GM23248 (cell line): ENCODE data around the gene TMEM117. TPM values are rescaled to one million over a fixed set of nuclear protein-coding genes. Genes with fewer than 3 reads are reported as not detected.

Experiments used
- DNase-seq: peaks from one replicate; pipeline ENCODE4 v3.0.0-alpha.2; 2015
- H2AFZ ChIP-seq: fragments of 200-600 bp; sonication (generic); 2 replicates; pipeline ENCODE4 v1.6.1; 2016; ENCODE audit warnings: antibody characterized with exemption
- H3F3A ChIP-seq: fragments of 200-600 bp; sonication (generic); 2 replicates; pipeline ENCODE4 v1.6.1; 2016; ENCODE audit warnings: mild to moderate bottlenecking, antibody characterized with exemption, mixed run types; ENCODE audit not compliant: insufficient read depth
- H3K27ac ChIP-seq: fragments of 200-600 bp; sonication (generic); 2 replicates; pipeline ENCODE4 v1.5.1; 2016; ENCODE audit warnings: mild to moderate bottlenecking
- H3K27me3 ChIP-seq: fragments of 200-600 bp; sonication (generic); replicated peaks from 2 replicates; pipeline ENCODE4 v1.6.1; 2016; ENCODE audit warnings: mild to moderate bottlenecking; ENCODE audit not compliant: insufficient read depth
- H3K36me3 ChIP-seq: fragments of 200-600 bp; sonication (generic); 2 replicates; pipeline ENCODE4 v1.6.1; 2016; ENCODE audit warnings: low read depth, mild to moderate bottlenecking
- H3K4me1 ChIP-seq: fragments of 200-600 bp; sonication (generic); 2 replicates; pipeline ENCODE4 v1.6.1; 2016; ENCODE audit warnings: mild to moderate bottlenecking; ENCODE audit not compliant: insufficient read depth
- H3K4me2 ChIP-seq: fragments of 200-600 bp; sonication (generic); one replicate; pipeline ENCODE4 v1.6.1; 2016; ENCODE audit warnings: mild to moderate bottlenecking; ENCODE audit not compliant: unreplicated experiment
- H3K4me3 ChIP-seq: fragments of 200-600 bp; sonication (generic); 2 replicates; pipeline ENCODE4 v1.5.1; 2016; ENCODE audit warnings: mild to moderate bottlenecking
- H3K79me2 ChIP-seq: fragments of 200-600 bp; sonication (generic); 2 replicates; pipeline ENCODE4 v1.6.1; 2016; ENCODE audit warnings: mild to moderate bottlenecking; ENCODE audit not compliant: insufficient read depth
- H3K9ac ChIP-seq: fragments of 200-600 bp; sonication (generic); 2 replicates; pipeline ENCODE4 v1.6.1; 2016; ENCODE audit warnings: mild to moderate bottlenecking
- H3K9me2 ChIP-seq: fragments of 200-600 bp; sonication (generic); 2 replicates; pipeline ENCODE4 v1.6.1; 2016; ENCODE audit warnings: mixed run types, mild to moderate bottlenecking, moderate library complexity; ENCODE audit not compliant: insufficient read depth
- H3K9me3 ChIP-seq: fragments of 200-600 bp; sonication (generic); one replicate; pipeline ENCODE4 v1.6.1; 2017; ENCODE audit warnings: low read depth
- H4K20me1 ChIP-seq: fragments of 200-600 bp; sonication (generic); 2 replicates; pipeline ENCODE4 v1.6.0; 2016; ENCODE audit not compliant: insufficient read depth
- EZH2 ChIP-seq: fragments of 200-600 bp; sonication (generic); IDR thresholded peaks from 2 replicates; pipeline ENCODE4 v1.6.1; 2018; ENCODE audit warnings: antibody characterized with exemption, mild to moderate bottlenecking; ENCODE audit not compliant: insufficient read depth, poor library complexity, severe bottlenecking
- EZH2phosphoT487 ChIP-seq: fragments of 200-600 bp; sonication (generic); IDR thresholded peaks from 2 replicates; pipeline ENCODE4 v1.6.1; 2018; ENCODE audit warnings: antibody characterized with exemption, moderate library complexity, mild to moderate bottlenecking, low read depth; ENCODE audit not compliant: insufficient read depth
- WGBS, 2 experiments: methylation state at CpG; one replicate each; pipeline ENCODE4 v1.1.6; 2015 to 2017; ENCODE audit warnings: low lambda C conversion rate in 2 of 2, low coverage in 1 of 2; ENCODE audit errors: missing lambda C conversion rate in 2 of 2; 5-methylcytosine and 5-hydroxymethylcytosine counted together
- in situ Hi-C: fragments of 300-500 bp; cut with MboI; formaldehyde crosslinking; loops from 2 replicates; pipeline ENCODE4 v1.15.0; 2020
- polyA plus RNA-seq: library from polyadenylated mRNA; unstranded; fragments of >200 nt; fragmentation: Nextera tagmentation; extraction: Ambion mirVana; gene quantifications from 2 replicates; pipeline ENCODE4 v1.2.1, GENCODE V29; 2016
- total RNA-seq: library from RNA; depleted of rRNA; stranded (reverse); fragments of >200 nt; shearing (Covaris generic); gene quantifications from 2 replicates; pipeline ENCODE4 v1.2.3, GENCODE V29; 2014; rRNA removed

Gene TMEM117
- total and polyA plus RNA-seq, 2 experiments from 2014 or later: 12.1 to 19.1 TPM

DNA sequence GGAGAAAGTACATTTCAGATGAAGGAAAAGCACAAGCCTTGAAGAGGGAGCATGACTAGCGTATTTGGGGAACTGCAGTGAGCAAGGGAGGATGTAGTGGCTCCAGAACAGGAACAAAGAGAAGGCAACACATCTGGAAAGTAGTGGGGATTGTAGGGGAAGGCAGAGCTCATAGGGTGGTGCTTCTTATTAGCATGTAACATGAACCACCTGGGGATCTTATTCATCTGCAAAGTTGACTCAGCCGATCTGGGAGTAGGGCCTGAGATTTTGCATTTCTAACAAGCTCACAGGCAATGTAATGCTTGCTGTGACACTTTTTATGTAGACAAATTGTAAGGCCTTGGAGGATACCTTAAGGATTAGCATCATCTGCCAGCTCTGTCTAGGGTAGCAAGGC lies 592.9 kb downstream of the TMEM117 start:
- 18 to 28% methylated on average over 2 of the region's 2 CpGs for WGBS, 2 experiments
- H4K20me1 ChIP-seq: no peaks in the 10 kb centered on the region
- H3K4me1 ChIP-seq: no peaks in the 10 kb centered on the region
- H3K27me3 ChIP-seq: no peaks in the 10 kb centered on the region
- no peak overlapping the region for H2AFZ ChIP-seq
- H3K79me2 ChIP-seq: no peaks in the 10 kb centered on the region
- in situ Hi-C loops: no loop called here
- H3F3A ChIP-seq: no peaks in the 10 kb centered on the region
- no peak overlapping the region for H3K27ac ChIP-seq
- no peak overlapping the region for H3K9ac ChIP-seq
- no peaks in the 10 kb centered on the region for H3K9me2 ChIP-seq
- no peaks in the 10 kb centered on the region for H3K9me3 ChIP-seq
- TF ChIP-seq EZH2phosphoT487 (no peak), EZH2 (no peak)
- no peaks in the 10 kb centered on the region for H3K36me3 ChIP-seq
- no peak overlapping the region for H3K4me3 ChIP-seq
- H3K4me2 ChIP-seq: no peak overlapping the region
- DNase-seq: no peak

DNA sequence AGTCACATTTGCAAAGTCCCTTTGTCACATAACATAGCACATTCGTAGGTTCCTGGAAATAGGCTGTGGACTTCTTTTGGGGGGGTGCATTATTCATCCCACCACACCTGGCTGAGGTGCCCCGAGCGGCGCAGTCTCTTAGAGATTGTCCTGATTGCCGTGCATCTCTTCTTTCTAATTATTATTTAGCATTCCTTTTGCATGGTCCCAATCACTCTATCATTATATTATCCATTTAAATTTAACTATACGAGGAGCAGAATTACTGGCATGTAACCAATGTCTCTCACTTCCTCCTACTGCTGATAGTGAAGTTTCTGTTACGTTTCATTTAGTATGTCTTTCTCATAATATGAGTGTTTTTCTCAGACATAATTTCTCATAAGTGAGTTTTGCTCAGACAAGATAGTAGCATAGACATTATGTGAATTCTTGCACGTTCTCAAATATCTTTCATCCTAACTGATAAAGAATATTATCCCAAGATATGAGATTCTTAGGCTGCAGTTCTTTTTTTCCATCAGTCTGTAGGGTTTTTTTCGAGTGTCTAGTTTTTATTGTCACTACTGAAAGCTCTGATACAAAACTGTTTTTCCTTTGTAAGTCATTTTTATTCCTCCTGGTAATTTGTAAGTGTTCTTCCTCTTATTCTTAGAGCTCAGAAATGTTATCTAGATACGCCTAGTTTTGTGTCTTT lies 595.9 kb downstream of the TMEM117 start:
- Histone ChIP-seq H3K79me2 (no peaks in the 10 kb centered on the region), H3K27ac (no peak overlapping the region), H3K4me3 (no peak overlapping the region), H3K36me3 (no peaks in the 10 kb centered on the region), H3K9me3 (no peaks in the 10 kb centered on the region), H3K9ac (no peak overlapping the region), H2AFZ (no peak overlapping the region), H4K20me1 (no peaks in the 10 kb centered on the region), H3K9me2 (no peaks in the 10 kb centered on the region), H3F3A (no peaks in the 10 kb centered on the region), H3K4me1 (no peaks in the 10 kb centered on the region), H3K27me3 (no peaks in the 10 kb centered on the region), H3K4me2 (no peak overlapping the region)
- DNase-seq: no peak
- in situ Hi-C loops: no loop called here
- 34 to 39% methylated on average over 10 of the region's 10 CpGs for WGBS, 2 experiments
- TF ChIP-seq EZH2: no peak
- TF ChIP-seq EZH2phosphoT487: no peak

DNA sequence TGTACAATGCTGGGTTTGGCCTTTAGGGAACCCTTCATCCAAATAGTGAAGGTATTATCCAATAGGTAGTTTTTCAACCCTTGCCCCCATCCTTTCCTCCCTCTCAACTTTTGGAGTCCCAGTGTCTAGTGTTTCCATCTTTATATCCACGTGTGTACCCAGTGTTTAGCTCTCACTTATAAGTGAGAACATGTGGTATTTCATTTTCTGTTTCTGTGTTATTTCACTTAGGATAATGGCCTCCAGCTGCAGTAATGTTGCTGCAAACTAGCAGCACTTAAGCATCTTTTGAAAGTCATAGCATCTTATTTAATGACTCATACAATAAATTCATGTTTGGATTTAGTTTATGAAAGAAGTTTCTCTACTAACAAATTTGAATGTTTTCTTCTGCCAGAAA lies 597.8 kb downstream of the TMEM117 start:
- H3F3A ChIP-seq: no peaks in the 10 kb centered on the region
- H2AFZ ChIP-seq: no peak overlapping the region
- no peaks in the 10 kb centered on the region for H3K9me2 ChIP-seq
- in situ Hi-C loops: no loop called here
- 0% methylated on average over 1 of the region's 1 CpG for WGBS, 2 experiments
- H3K79me2 ChIP-seq: no peaks in the 10 kb centered on the region
- no peak overlapping the region for H3K27ac ChIP-seq
- no peaks in the 10 kb centered on the region for H4K20me1 ChIP-seq
- H3K27me3 ChIP-seq: no peaks in the 10 kb centered on the region
- TF ChIP-seq EZH2 (no peak), EZH2phosphoT487 (no peak)
- H3K9ac ChIP-seq: no peak overlapping the region
- H3K36me3 ChIP-seq: no peaks in the 10 kb centered on the region
- no peaks in the 10 kb centered on the region for H3K4me1 ChIP-seq
- H3K4me3 ChIP-seq: no peak overlapping the region
- H3K9me3 ChIP-seq: no peaks in the 10 kb centered on the region
- no peak for DNase-seq
- H3K4me2 ChIP-seq: no peak overlapping the region

DNA sequence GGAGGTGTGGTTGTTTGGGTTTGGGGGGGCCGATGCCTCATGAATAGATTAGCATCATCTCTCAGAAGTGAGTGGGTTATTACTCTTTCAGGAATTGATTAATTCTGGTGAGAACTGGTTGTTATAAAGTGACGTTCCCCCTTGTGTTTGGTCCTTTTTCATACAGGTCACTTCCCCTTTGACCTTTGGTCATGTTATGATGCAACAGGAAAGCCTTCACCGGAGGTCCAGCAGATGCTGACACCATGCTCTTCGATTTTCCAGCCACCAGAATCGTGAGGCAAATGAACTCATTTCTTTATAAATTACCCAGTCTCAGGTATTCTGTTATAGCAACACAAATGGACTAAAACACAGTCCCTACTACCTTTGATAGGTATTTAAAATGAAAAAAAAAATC lies 600.9 kb downstream of the TMEM117 start:
- Histone ChIP-seq H3K4me3 (no peak overlapping the region), H3K9ac (no peak overlapping the region), H2AFZ (no peak overlapping the region), H3K4me2 (no peak overlapping the region), H3K79me2 (no peaks in the 10 kb centered on the region), H3K27ac (no peak overlapping the region), H3K27me3 (no peaks in the 10 kb centered on the region), H3K4me1 (no peaks in the 10 kb centered on the region), H4K20me1 (no peaks in the 10 kb centered on the region), H3K9me2 (no peaks in the 10 kb centered on the region), H3K9me3 (no peaks in the 10 kb centered on the region), H3F3A (no peaks in the 10 kb centered on the region), H3K36me3 (no peaks in the 10 kb centered on the region)
- DNase-seq: no peak
- no peak for TF ChIP-seq EZH2
- no peak for TF ChIP-seq EZH2phosphoT487
- in situ Hi-C loops: no loop called here
- WGBS, 2 experiments: 21 to 24% methylated on average over 5 of the region's 5 CpGs

Other genes starting within 250 kb of the TMEM117 start
- 15.0 and 20.6 TPM in 2 replicates for gene PUS7L, start 77.3 kb upstream of the TMEM117 start, total RNA-seq
- 23.1 and 23.3 TPM in 2 replicates for gene PUS7L, start 77.3 kb upstream of the TMEM117 start, polyA plus RNA-seq
- gene IRAK4, start 77.1 kb upstream of the TMEM117 start, total RNA-seq: 17.6 and 24.0 TPM in 2 replicates
- 11.5 and 12.0 TPM in 2 replicates for gene IRAK4, start 77.1 kb upstream of the TMEM117 start, polyA plus RNA-seq
- gene TWF1, start 29.8 kb upstream of the TMEM117 start, total RNA-seq: 197 and 246 TPM in 2 replicates
- gene TWF1, start 29.8 kb upstream of the TMEM117 start, polyA plus RNA-seq: 139 and 141 TPM in 2 replicates